Testis (tissue), 3 donors: ENCODE results near the gene PCBP2. TPM values are rescaled to one million over a fixed set of nuclear protein-coding genes. Genes with fewer than 3 reads are reported as not detected.
"Not testable (repeated sequence)": the region's sequence is repeated elsewhere in the genome, so short reads cannot be mapped to it uniquely, and the experiment has no call there.

Experiments
- DNase-seq: peaks from one replicate; pipeline ENCODE4 v3.0.0-alpha.2; 2019
- H3K27ac ChIP-seq, 2 donors: fragments of 200-600 bp; sonication (generic); one replicate each; pipeline ENCODE4 v1.5.1; 2019
- H3K27me3 ChIP-seq: fragments of 200-600 bp; sonication (generic); one replicate; pipeline ENCODE4 v1.5.1; 2019
- H3K36me3 ChIP-seq: fragments of 200-600 bp; sonication (generic); one replicate; pipeline ENCODE4 v1.5.1; 2017; ENCODE audit warnings: low read depth; ENCODE audit errors: missing control alignments
- H3K4me1 ChIP-seq: fragments of 200-600 bp; sonication (generic); one replicate; pipeline ENCODE4 v1.5.1; 2019
- H3K4me3 ChIP-seq, 2 donors: fragments of 200-600 bp; sonication (generic); one replicate each; pipeline ENCODE4 v1.5.1; 2017 to 2019
- H3K9me3 ChIP-seq: fragments of 200-600 bp; sonication (generic); one replicate; pipeline ENCODE4 v1.5.1; 2017
- CTCF ChIP-seq, 3 experiments: fragments of 450-650 bp in 2 of 3; fragments of 200-600 bp in 1 of 3; sonication (generic) in 1 of 3; IDR thresholded peaks; one replicate each; pipeline ENCODE4 v1.5.1; 2016 to 2019; ENCODE audit warnings: antibody characterized with exemption in 3 of 3, mild to moderate bottlenecking in 2 of 3, moderate library complexity in 1 of 3
- POLR2A ChIP-seq: fragments of 450-650 bp; IDR thresholded peaks from one replicate; pipeline ENCODE4 v1.6.1; 2017; ENCODE audit warnings: antibody characterized with exemption, mild to moderate bottlenecking, moderate library complexity
- WGBS, 2 donors: methylation state at CpG; one replicate each; pipeline ENCODE4 v1.1.5; 2018; 5-methylcytosine and 5-hydroxymethylcytosine counted together
- intact Hi-C: fragments of 100-400 bp; cut with DNase I; formaldehyde crosslinking; loops from one replicate; pipeline ENCODE4 v1.15.1; 2023; ENCODE audit warnings: low total_unique reads
- polyA plus RNA-seq: library from polyadenylated mRNA; stranded (reverse); fragments of 350-450 nt; fragmentation: Illumina TruSeq; extraction: RNeasy Lipid Tissue Mini Kit (QIAGEN cat#74804); gene quantifications from one replicate; pipeline ENCODE4 v1.2.3, GENCODE V29; 2014; ENCODE audit warnings: low read depth, low replicate concordance; ENCODE audit not compliant: insufficient read depth
- total RNA-seq, 2 donors: library from RNA; depleted of rRNA; stranded (reverse); fragments of >200 nt; gene quantifications; one replicate each; pipeline ENCODE4 v1.2.3, GENCODE V29; 2016

Gene PCBP2
- total and polyA plus RNA-seq, 3 donors from 2014 or later, result 553 to 1,065 (median 632) TPM

DNA sequence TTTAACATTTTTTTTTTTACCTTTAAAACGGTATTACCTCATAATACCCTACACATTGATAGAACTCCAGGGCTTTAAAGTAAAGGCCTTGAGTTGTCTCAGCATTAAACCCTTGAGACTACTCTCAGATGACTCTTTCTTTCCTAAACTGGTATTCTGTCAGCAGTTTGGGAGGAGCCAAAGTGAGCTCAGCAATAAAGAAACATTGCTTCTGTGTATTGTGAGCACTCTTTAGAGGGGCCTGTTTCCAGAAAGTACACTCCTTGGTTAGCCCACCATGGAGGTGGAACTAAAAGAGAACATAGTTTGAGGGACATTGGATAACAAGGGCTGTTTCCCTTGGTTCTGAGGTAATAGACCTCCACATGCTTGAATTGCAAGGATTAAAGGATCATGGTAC is 27.0 kb downstream of the PCBP2 start:
- peaks cover 40% of the 10 kb centered on the region for H3K4me1 ChIP-seq
- H3K36me3 ChIP-seq, result no peaks in the 10 kb centered on the region
- peak overlapping the region in 1 of 2 donors; percentile 11 for H3K27ac ChIP-seq
- no peaks in the 10 kb centered on the region for H3K9me3 ChIP-seq
- WGBS, 2 donors, result 40 to 62% methylated on average over 1 of the region's 1 CpG
- no peaks in the 10 kb centered on the region for H3K27me3 ChIP-seq
- no peak for TF ChIP-seq CTCF (IDR thresholded peaks at IDR 0.05)
- no peak for DNase-seq
- intact Hi-C loops, result no loop called here
- no peak overlapping the region for H3K4me3 ChIP-seq

GRCh38 chr12:53479331-53479730 is 27.4 kb downstream of the PCBP2 start:
- Histone ChIP-seq H3K36me3 (no peaks in the 10 kb centered on the region), H3K27me3 (no peaks in the 10 kb centered on the region), H3K4me1 (peaks cover 38% of the 10 kb centered on the region), H3K27ac (peak overlapping the region in 1 of 2 donors; percentile 11), H3K9me3 (no peaks in the 10 kb centered on the region), H3K4me3 (no peak overlapping the region)
- WGBS, 2 donors, result 61 to 75% methylated on average over 5 of the region's 5 CpGs
- no peak for DNase-seq
- intact Hi-C loops, result no loop called here
- TF ChIP-seq CTCF (IDR thresholded peaks at IDR 0.05) (no peak), POLR2A (no peak)

- no peaks in the 10 kb centered on the region for H3K36me3 ChIP-seq
- 62 to 66% methylated on average over 12 of the region's 12 CpGs for WGBS, 2 donors
Observed at GRCh38 chr12:53480491-53481442, 28.9 kb downstream of the PCBP2 start.

GRCh38 chr12:53481458-53481857 is 29.6 kb downstream of the PCBP2 start:
- 45 to 54% methylated on average over 6 of the region's 6 CpGs for WGBS, 2 donors
- DNase-seq, H3K27me3 ChIP-seq, H3K36me3 ChIP-seq, H3K27ac ChIP-seq, H3K9me3 ChIP-seq, H3K4me3 ChIP-seq, intact Hi-C loops: not testable (repeated sequence)
- H3K4me1 ChIP-seq, result peaks cover 17% of the 10 kb centered on the region

More at GRCh38 chr12:53480491-53481442, 28.9 kb downstream of the PCBP2 start:
- H3K27me3 ChIP-seq, result no peaks in the 10 kb centered on the region
- TF ChIP-seq POLR2A (no peak), CTCF (IDR thresholded peaks at IDR 0.05) (no peak)
- no peaks in the 10 kb centered on the region for H3K9me3 ChIP-seq
- H3K4me1 ChIP-seq, result peaks cover 24% of the 10 kb centered on the region
- peak overlapping the region; percentile 14 to 50 for H3K27ac ChIP-seq
- DNase-seq, result no peak
- intact Hi-C loops, result no loop called here
- no peak overlapping the region for H3K4me3 ChIP-seq

- no peaks in the 10 kb centered on the region for H3K27me3 ChIP-seq
- H3K36me3 ChIP-seq, result no peaks in the 10 kb centered on the region
- no peak for DNase-seq
- 68 to 78% methylated on average over 7 to 9 of the region's 9 CpGs for WGBS, 2 donors
- H3K9me3 ChIP-seq, result no peaks in the 10 kb centered on the region
- intact Hi-C loops, result no loop called here
- TF ChIP-seq POLR2A (no peak), CTCF (IDR thresholded peaks at IDR 0.05) (no peak)
- no peak overlapping the region for H3K27ac ChIP-seq
- peaks cover 14% of the 10 kb centered on the region for H3K4me1 ChIP-seq
- no peak overlapping the region for H3K4me3 ChIP-seq
Observed at GRCh38 chr12:53481939-53482586, 30.2 kb downstream of the PCBP2 start.
